HG02884 (cell line): ENCODE measurements around the gene CNIH3.

Experiments
- ATAC-seq: cut with Tn5 transposase; IDR thresholded peaks from one replicate; pipeline ENCODE4 v1.9.1; 2021; ENCODE audit warnings: mild to moderate bottlenecking, moderate library complexity; ENCODE audit not compliant: unreplicated experiment

The CNIH3 gene

GRCh38 chr1:224640587-224640986, 24.5 kb downstream of the CNIH3 start:
- no peak for ATAC-seq

GRCh38 chr1:224641030-224641429, 24.9 kb downstream of the CNIH3 start:
- ATAC-seq = no peak

GRCh38 chr1:224643653-224644052, 27.5 kb downstream of the CNIH3 start:
- no peak for ATAC-seq

GRCh38 chr1:224644553-224645154, 28.5 kb downstream of the CNIH3 start:
- peak; percentile 61 for ATAC-seq

DNA sequence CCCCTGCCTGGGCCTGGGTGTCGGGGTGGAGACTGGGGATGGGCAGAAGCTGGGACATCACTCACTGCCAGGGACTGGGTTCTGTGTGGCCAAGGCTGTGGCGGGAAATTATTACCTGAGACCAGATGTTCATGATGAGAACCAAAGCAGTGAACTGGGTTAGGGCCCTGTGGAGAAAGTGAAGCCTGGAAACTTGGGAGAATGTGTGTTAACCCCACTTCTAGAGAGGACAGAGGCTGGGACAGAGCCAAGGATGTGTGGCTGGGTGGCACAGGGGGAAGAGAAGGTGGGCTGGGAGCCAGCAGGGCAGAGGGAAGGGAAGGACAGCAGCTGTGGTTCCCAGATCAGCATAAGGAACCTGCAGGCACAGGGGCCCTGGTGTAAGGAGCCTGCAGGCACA, 31.3 kb downstream of the CNIH3 start:
- no peak for ATAC-seq

- no peak for ATAC-seq
Observed at GRCh38 chr1:224650290-224650689, 34.2 kb downstream of the CNIH3 start.

- ATAC-seq = no peak
Observed at GRCh38 chr1:224651188-224651587, 35.1 kb downstream of the CNIH3 start.

GRCh38 chr1:224656392-224656791, 40.3 kb downstream of the CNIH3 start:
- no peak for ATAC-seq

DNA sequence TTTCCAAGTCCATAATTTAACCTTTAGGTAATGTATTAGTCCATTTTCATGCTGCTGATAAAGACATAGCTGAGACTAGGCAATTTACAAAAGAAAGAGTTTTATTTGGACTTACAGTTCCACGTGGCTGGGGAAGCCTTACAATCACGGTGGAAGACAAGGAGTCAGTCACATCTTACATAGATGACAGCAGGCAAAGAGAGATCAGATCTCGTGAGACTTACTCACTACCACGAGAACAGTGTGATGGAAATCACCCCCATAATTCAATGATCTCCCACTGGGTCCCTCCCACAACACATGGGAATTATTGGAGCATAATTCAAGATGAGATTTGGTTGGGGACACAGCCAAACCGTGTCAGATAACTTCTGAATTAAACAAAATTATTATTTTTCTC, 44.0 kb downstream of the CNIH3 start:
- no peak for ATAC-seq

DNA sequence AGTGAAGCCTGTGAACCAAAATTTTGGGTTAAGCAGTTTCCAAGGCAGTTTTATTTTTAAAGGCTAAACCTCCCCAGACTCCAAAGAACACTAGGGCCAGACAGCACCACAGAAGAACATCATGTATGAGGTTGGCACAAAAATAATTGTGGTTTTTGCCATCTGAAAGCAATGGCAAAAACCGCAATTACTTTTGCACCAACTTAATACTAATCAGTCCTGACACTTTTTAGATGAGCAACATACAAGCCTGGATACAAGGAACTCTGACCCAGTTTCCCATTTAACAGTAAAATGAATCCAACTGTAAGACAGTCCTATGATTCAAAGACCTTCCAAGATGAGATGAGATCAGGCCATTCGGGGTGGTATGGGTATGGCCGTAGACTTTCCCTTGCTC, 46.8 kb downstream of the CNIH3 start:
- no peak for ATAC-seq

GRCh38 chr1:224665016-224665415, 48.9 kb downstream of the CNIH3 start:
- ATAC-seq = no peak

- no peak for ATAC-seq
Observed at GRCh38 chr1:224666078-224666477, 50.0 kb downstream of the CNIH3 start.

DNA sequence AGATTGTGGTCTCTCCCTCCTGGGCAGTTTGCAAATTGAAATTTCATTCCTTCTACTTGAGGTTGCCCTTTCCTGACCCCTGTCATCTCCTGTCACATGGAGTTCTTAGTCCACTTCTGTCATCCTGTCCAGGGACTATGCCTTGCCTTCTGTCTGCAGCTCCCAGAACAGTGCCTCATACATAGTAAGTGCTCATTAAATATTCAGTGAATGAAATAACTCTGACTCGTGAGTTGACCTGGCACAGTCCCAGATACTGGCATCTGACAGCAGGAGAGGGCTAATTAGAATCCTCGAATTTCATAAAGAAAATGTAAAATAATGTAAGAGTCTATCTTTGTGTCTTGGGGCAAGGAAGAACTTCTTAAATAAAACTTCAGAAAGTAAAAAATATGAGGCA, 50.8 kb downstream of the CNIH3 start:
- no peak for ATAC-seq

GRCh38 chr1:224668984-224669383, 52.9 kb downstream of the CNIH3 start:
- ATAC-seq = no peak

DNA sequence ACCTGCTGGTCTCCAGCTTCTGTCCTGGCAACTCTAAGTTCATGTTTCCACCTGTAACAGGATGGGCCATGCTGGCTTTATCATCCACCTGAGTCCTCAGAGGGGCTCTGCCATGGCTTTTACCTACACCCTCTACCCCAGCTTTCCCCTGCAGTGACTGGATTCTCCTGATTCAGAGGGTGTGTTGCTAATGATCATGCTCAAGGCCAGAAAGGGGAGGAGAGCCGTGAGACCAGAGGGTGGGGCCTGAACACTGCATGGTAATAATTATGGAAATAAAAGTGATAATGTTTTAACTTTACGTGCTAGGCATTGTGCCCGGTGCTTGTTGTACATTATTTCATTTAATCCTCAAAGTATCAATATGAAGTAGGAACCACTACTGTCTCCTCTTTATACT, 53.3 kb downstream of the CNIH3 start:
- ATAC-seq = no peak

GRCh38 chr1:224670506-224670905, 54.4 kb downstream of the CNIH3 start:
- no peak for ATAC-seq

GRCh38 chr1:224671076-224671475, 55.0 kb downstream of the CNIH3 start:
- no peak for ATAC-seq

DNA sequence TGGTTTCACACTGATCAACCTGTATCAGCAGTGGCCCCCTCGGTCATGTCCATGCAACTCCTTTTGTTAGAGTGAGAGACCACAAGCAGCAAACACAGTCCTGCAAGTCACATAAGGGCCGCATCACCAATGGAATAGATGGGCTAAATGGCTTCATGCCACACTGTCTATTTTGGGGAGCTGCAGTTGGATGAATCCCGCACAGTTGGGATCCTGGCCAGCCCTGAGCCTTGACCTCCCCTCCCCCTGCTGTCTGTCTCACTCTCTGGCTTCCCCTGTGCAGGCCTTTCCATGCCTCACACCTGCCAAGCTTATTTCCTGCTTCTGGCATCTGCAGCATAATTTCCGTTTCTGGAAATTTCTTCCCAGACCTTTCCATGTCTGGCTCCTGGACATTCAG, 57.0 kb downstream of the CNIH3 start:
- ATAC-seq = no peak

DNA sequence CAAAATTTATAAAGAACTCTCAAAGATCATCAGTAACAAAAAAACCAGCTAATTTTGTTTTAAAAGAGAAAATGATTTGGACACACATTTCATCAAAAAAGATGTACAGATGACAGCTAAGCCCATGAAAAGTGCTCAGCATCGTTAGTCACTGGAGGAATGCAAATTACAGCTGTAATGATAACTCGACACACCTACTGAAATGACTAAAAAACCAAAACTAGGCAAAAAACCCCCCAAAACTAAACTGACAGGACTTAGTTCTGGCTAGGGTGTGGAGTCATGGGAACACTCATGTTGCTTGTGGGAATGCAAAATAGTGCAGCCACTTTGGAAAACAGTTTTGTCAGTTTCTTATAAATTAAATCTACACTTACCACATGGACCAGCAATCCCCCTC, 59.5 kb downstream of the CNIH3 start:
- peak; percentile 51 for ATAC-seq

GRCh38 chr1:224676551-224676950, 60.4 kb downstream of the CNIH3 start:
- no peak for ATAC-seq

- no peak for ATAC-seq
Observed at GRCh38 chr1:224678168-224678567, 62.1 kb downstream of the CNIH3 start.

- ATAC-seq = no peak
Observed at GRCh38 chr1:224679606-224680005, 63.5 kb downstream of the CNIH3 start.

GRCh38 chr1:224681816-224682215, 65.7 kb downstream of the CNIH3 start:
- no peak for ATAC-seq
